ENCODE data around the gene PLPP2. TPM values are rescaled to one million over a fixed set of nuclear protein-coding genes. Genes with fewer than 3 reads are reported as not detected.

PLPP2 gene
- total and polyA plus RNA-seq, 2 of the 4 experiments (the other 2 are of a cell fraction), result 2.3 to 4.2 TPM

DNA sequence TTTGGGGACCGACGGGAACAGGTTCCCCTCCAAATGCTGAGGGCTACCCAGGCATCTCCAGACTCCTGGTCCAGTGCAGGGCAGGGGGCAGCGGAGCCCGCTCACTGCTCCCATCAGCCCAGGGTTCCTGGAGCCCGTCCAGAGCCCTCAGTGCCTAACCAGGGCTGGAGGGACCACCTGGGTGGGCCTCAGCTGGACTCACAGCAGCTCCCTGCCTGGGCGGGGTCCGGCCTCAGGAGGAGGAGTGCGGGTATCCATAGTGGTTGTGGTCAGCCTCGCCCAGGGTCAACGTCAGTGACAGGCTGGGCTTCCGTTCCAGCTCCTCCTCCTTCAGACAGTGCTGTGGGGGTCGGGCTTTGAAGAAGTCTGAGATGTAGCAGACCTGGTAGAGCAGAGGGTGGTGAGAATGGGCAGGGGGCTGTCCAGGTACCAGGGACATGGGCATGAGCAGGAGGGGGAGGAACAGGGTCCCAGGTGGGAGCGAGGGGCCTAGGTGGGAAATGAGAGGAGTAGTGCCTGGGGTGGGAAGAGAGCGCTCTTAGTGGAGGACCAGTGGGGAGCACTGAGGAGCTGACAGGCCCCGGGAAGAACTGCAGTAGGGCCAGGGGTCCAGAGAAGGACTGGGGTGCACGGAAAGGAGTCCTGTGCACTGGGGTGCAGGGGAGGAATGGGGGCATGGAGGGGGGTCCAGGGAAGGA is 9.9 kb downstream of the PLPP2 start:
- Histone ChIP-seq H2AK9ac (replicated peaks; ENCODE audit: low read depth, low read length, poor library complexity) (no peak overlapping the region), H3K4me2 (ENCODE audit: low read depth, low read length) (no peak overlapping the region), H3K4me1 (ENCODE audit: control insufficient read depth, insufficient read depth, low read length) (no peaks in the 10 kb centered on the region), H3K9me1 (ENCODE audit: insufficient read depth, low read length) (no peaks in the 10 kb centered on the region), H3K27ac (ENCODE audit: insufficient read depth, low read length) (no peak overlapping the region), H3K23ac (ENCODE audit: low read depth, low read length) (no peak overlapping the region), H3K18ac (ENCODE audit: low read depth, low read length) (no peak overlapping the region), H3K4me3 (ENCODE audit: insufficient read depth, low read depth, low read length) (no peak overlapping the region), H4K8ac (ENCODE audit: low read depth in 2 of 2, low read length in 2 of 2) (no peak overlapping the region), H3K4ac (ENCODE audit: low read depth, low read length) (no peak overlapping the region), H2AFZ (replicated peaks; ENCODE audit: low read length, poor library complexity) (no peak overlapping the region), H3K79me1 (ENCODE audit: low read depth in 1 of 2, low read length in 2 of 2) (no peaks in the 10 kb centered on the region), H2AK5ac (ENCODE audit: low read depth, low read length) (no peak overlapping the region), H3K56ac (ENCODE audit: extremely low read depth, insufficient read depth, low read length) (no peak overlapping the region), H2BK5ac (ENCODE audit: low read depth, low read length, poor library complexity, severe bottlenecking) (no peak overlapping the region), H3K9me3 (ENCODE audit: control insufficient read depth, insufficient read depth, low read length) (no peaks in the 10 kb centered on the region), H4K20me1 (ENCODE audit: insufficient read depth, low read length) (no peaks in the 10 kb centered on the region), H4K91ac (ENCODE audit: insufficient read depth, low read depth, low read length) (no peak overlapping the region), H3K9ac (ENCODE audit: low read depth, low read length) (no peak overlapping the region), H2BK15ac (ENCODE audit: low read depth, low read length) (no peak overlapping the region), H3K14ac (replicated peaks; ENCODE audit: low read depth, low read length) (no peak overlapping the region), H2BK120ac (ENCODE audit: low read depth, low read length) (no peak overlapping the region), H2BK20ac (ENCODE audit: low read depth, low read length) (no peak overlapping the region), H4K5ac (ENCODE audit: low read depth, low read length) (no peak overlapping the region), H3K36me3 (ENCODE audit: control insufficient read depth, insufficient read depth, low read length) (no peaks in the 10 kb centered on the region), H3K27me3 (ENCODE audit: control insufficient read depth, insufficient read depth, low read length) (peaks cover 6% of the 10 kb centered on the region)
- 80% methylated on average over 1 of the region's 16 CpGs; no CpG with 5 or more reads in 1 of the 2 experiments for WGBS, 2 experiments (ENCODE audit: extremely low coverage in 2 of 2, insufficient read length in 1 of 2)
- no TSS peak for BruUV-seq (replicated peaks)
- ChIA-PET CTCF (no interaction called here), POLR2A (ENCODE audit: unreplicated experiment) (no interaction called here)
- ATAC-seq (ENCODE audit: low read depth), result no peak
- no peak for DNase-seq
- dilution Hi-C loops (cut with HindIII; ENCODE audit: low sequenced_read_pairs, unreplicated experiment) (no loop called here), intact Hi-C loops (cut with micrococcal nuclease) (no loop called here), in situ Hi-C loops (cut with MboI; ENCODE audit: low sequenced_read_pairs) (no loop called here)
- TF ChIP-seq, protein P1, sequence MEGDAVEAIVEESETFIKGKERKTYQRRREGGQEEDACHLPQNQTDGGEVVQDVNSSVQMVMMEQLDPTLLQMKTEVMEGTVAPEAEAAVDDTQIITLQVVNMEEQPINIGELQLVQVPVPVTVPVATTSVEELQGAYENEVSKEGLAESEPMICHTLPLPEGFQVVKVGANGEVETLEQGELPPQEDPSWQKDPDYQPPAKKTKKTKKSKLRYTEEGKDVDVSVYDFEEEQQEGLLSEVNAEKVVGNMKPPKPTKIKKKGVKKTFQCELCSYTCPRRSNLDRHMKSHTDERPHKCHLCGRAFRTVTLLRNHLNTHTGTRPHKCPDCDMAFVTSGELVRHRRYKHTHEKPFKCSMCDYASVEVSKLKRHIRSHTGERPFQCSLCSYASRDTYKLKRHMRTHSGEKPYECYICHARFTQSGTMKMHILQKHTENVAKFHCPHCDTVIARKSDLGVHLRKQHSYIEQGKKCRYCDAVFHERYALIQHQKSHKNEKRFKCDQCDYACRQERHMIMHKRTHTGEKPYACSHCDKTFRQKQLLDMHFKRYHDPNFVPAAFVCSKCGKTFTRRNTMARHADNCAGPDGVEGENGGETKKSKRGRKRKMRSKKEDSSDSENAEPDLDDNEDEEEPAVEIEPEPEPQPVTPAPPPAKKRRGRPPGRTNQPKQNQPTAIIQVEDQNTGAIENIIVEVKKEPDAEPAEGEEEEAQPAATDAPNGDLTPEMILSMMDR (conservative IDR thresholded peaks at IDR 0.05; ENCODE audit: low read depth, low read length), result no peak
- TF ChIP-seq POLR2A (IDR thresholded peaks at IDR 0.05; ENCODE audit: low read depth, low read length) (no peak), RCOR1 (IDR thresholded peaks at IDR 0.05; ENCODE audit: insufficient replicate concordance, low read length) (no peak), MAFK (IDR thresholded peaks at IDR 0.05; ENCODE audit: low read depth, low read length) (no peak), MAZ (IDR thresholded peaks at IDR 0.05; ENCODE audit: borderline replicate concordance, low read depth, low read length) (no peak), FOS (IDR thresholded peaks at IDR 0.05; ENCODE audit: low read depth, low read length) (no peak)

Data from IMR-90 (cell line).